DND-41 (cell line): ENCODE measurements around the gene ACLY.

Experiments used
- ATAC-seq: fragments of 200-7000 bp; cut with Tn5 transposase; 3 replicates; pipeline ENCODE4 v1.9.1; 2021; ENCODE audit warnings: low read depth; ENCODE audit not compliant: insufficient read depth
- DNase-seq: peaks from one replicate; pipeline ENCODE4 v3.0.0-alpha.2; 2020
- H2AFZ ChIP-seq: 2 replicates; pipeline ENCODE4 v1.6.0; 2012; ENCODE audit warnings: low read depth, low read length
- H3K27ac ChIP-seq: 2 replicates; pipeline ENCODE4 v1.5.1; 2012; ENCODE audit warnings: low read length, inconsistent platforms
- H3K27me3 ChIP-seq: fragments of 200-600 bp; sonication (generic); 2 replicates; pipeline ENCODE4 v1.6.0; 2012; ENCODE audit warnings: low read length, mild to moderate bottlenecking, inconsistent platforms; ENCODE audit not compliant: insufficient read depth, poor library complexity
- H3K36me3 ChIP-seq: 2 replicates; pipeline ENCODE4 v1.5.1; 2012; ENCODE audit warnings: low read length, inconsistent platforms; ENCODE audit not compliant: insufficient read depth
- H3K4me1 ChIP-seq: 2 replicates; pipeline ENCODE4 v1.5.1; 2012; ENCODE audit warnings: mild to moderate bottlenecking, low read length; ENCODE audit not compliant: insufficient read depth
- H3K4me2 ChIP-seq: 2 replicates; pipeline ENCODE4 v1.6.0; 2012; ENCODE audit warnings: mild to moderate bottlenecking, moderate library complexity, low read length, inconsistent platforms; ENCODE audit not compliant: insufficient read depth
- H3K4me3 ChIP-seq, 2 experiments: fragments of 200-600 bp in 1 of 2; shearing (Covaris generic) in 1 of 2; 2 replicates each; pipeline ENCODE4 v1.5.1; 2012 to 2016; ENCODE audit warnings: inconsistent platforms in 2 of 2, low read length in 2 of 2, mild to moderate bottlenecking in 2 of 2, low read depth in 1 of 2, moderate library complexity in 1 of 2
- H3K79me2 ChIP-seq: 2 replicates; pipeline ENCODE4 v1.6.0; 2012; ENCODE audit warnings: low read length, inconsistent platforms; ENCODE audit not compliant: insufficient read depth
- H3K9ac ChIP-seq: 2 replicates; pipeline ENCODE4 v1.6.0; 2012; ENCODE audit warnings: low read depth, mild to moderate bottlenecking, inconsistent platforms, low read length, moderate library complexity
- H3K9me3 ChIP-seq: 2 replicates; pipeline ENCODE4 v1.5.1; 2012; ENCODE audit warnings: low read length, moderate library complexity, mild to moderate bottlenecking, inconsistent platforms; ENCODE audit not compliant: insufficient read depth, severe bottlenecking
- H4K20me1 ChIP-seq: 2 replicates; pipeline ENCODE4 v1.6.0; 2012; ENCODE audit warnings: low read length; ENCODE audit not compliant: insufficient read depth
- EZH2 ChIP-seq: IDR thresholded peaks from 3 replicates; pipeline ENCODE4 v1.6.1; 2012; ENCODE audit warnings: borderline replicate concordance, low read depth, mild to moderate bottlenecking, moderate library complexity, low read length, inconsistent platforms; ENCODE audit not compliant: severe bottlenecking
- TF ChIP-seq, protein P1 (sequence below): IDR thresholded peaks from 2 replicates; pipeline ENCODE4 v1.5.1; 2012; ENCODE audit warnings: borderline replicate concordance, low read length, moderate library complexity, mild to moderate bottlenecking; ENCODE audit not compliant: poor library complexity, severe bottlenecking; ENCODE audit errors: extremely low read depth

ACLY gene

DNA sequence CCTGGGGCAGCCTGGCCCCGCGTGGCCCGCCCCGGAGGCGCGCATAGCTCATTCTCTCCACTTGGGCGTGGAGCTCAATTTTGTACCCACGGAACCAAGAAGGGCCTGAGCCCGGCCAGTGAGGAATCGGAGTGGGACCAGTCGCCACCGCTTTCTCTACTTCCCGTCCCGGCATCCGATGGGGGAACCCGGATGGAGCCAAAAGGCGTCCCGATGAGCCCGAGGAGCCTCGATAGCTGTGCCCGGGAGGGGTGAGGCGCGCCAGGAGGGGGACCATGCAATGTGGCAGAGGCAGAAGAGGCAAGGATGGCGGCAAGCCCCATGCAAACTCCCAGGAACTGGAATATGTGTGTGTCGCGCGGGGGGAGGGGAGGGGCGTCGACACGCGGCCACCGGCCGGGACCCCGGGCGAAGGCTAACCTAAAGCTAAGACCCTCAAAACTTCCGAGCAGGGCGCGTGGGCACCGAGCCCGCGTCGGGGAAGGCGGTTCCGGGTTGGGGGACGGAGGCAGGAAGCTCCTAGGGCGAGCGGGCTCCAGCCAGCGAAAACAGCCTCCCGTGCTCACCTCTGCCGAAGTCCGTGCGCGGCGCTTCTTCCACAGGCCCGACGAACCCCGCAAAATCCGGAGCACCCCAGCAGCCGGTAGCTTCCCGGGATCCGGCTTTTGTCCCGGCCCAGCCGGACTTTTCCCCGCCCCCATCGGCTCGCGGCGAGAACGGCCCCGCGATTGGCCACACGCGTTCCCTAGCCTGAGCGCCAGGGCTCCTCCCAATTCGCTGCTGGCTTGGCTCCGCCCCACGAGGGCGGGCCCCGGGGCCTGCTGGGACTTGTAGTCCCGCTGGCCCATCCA, at the start of gene ACLY:
Gene ACLY, minus strand, starts transcription at position 638 of the 851 bp plus-strand sequence. CDS start 5,078 bp downstream, outside the sequence.
- TF ChIP-seq, protein P1, sequence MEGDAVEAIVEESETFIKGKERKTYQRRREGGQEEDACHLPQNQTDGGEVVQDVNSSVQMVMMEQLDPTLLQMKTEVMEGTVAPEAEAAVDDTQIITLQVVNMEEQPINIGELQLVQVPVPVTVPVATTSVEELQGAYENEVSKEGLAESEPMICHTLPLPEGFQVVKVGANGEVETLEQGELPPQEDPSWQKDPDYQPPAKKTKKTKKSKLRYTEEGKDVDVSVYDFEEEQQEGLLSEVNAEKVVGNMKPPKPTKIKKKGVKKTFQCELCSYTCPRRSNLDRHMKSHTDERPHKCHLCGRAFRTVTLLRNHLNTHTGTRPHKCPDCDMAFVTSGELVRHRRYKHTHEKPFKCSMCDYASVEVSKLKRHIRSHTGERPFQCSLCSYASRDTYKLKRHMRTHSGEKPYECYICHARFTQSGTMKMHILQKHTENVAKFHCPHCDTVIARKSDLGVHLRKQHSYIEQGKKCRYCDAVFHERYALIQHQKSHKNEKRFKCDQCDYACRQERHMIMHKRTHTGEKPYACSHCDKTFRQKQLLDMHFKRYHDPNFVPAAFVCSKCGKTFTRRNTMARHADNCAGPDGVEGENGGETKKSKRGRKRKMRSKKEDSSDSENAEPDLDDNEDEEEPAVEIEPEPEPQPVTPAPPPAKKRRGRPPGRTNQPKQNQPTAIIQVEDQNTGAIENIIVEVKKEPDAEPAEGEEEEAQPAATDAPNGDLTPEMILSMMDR: no peak
- TF ChIP-seq EZH2: no peak
- Histone ChIP-seq H3K4me2 (peak within 1 kb of the TSS; percentile 87), H4K20me1 (peaks cover 45% of the 10 kb centered on the region), H3K36me3 (peaks cover 29% of the 10 kb centered on the region), H3K9ac (peak within 1 kb of the TSS; percentile 92), H3K4me3 (peak within 1 kb of the TSS; percentile 91 to 96), H2AFZ (peak within 1 kb of the TSS; percentile 92), H3K79me2 (peaks cover 55% of the 10 kb centered on the region), H3K9me3 (no peaks in the 10 kb centered on the region), H3K27ac (peak within 1 kb of the TSS; percentile 89), H3K4me1 (peaks cover 34% of the 10 kb centered on the region), H3K27me3 (no peaks in the 10 kb centered on the region)
- peak; percentile 99 for DNase-seq
- peak; percentile 93 for ATAC-seq

DNA sequence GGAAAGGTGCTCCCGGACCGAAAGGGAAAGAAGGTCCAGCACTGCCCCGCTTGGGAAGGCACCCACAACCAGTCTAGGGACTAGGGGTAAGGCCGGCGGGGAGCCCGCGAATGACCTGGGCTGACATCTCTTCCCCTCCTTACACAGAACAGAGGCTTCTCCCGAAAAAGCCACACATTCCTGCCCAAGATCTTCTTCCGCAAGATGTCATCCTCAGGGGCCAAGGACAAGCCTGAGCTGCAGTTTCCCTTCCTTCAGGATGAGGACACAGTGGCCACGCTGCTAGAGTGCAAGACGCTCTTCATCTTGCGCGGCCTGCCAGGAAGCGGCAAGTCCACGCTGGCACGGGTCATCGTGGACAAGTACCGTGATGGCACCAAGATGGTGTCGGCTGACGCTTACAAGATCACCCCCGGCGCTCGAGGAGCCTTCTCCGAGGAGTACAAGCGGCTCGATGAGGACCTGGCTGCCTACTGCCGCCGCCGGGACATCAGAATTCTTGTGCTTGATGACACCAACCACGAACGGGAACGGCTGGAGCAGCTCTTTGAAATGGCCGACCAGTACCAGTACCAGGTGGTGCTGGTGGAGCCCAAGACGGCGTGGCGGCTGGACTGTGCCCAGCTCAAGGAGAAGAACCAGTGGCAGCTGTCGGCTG, 49.3 kb upstream of the ACLY start:
- H2AFZ ChIP-seq: no peak overlapping the region
- peak overlapping the region; percentile 95 for H3K4me2 ChIP-seq
- H3K79me2 ChIP-seq: peaks cover 60% of the 10 kb centered on the region
- peak overlapping the region in 1 of 2 experiments; percentile 76; a peak in 3 of 4 replicates for H3K4me3 ChIP-seq
- ATAC-seq (no peak), DNase-seq (no peak)
- H3K27me3 ChIP-seq: no peaks in the 10 kb centered on the region
- H3K4me1 ChIP-seq: peaks cover 58% of the 10 kb centered on the region
- H3K27ac ChIP-seq: peak overlapping the region; percentile 82
- H3K36me3 ChIP-seq: peaks cover 45% of the 10 kb centered on the region
- TF ChIP-seq EZH2: no peak
- TF ChIP-seq, protein P1: no peak
- H4K20me1 ChIP-seq: peaks cover 41% of the 10 kb centered on the region
- peak overlapping the region; percentile 92 for H3K9ac ChIP-seq
- H3K9me3 ChIP-seq: no peaks in the 10 kb centered on the region

DNA sequence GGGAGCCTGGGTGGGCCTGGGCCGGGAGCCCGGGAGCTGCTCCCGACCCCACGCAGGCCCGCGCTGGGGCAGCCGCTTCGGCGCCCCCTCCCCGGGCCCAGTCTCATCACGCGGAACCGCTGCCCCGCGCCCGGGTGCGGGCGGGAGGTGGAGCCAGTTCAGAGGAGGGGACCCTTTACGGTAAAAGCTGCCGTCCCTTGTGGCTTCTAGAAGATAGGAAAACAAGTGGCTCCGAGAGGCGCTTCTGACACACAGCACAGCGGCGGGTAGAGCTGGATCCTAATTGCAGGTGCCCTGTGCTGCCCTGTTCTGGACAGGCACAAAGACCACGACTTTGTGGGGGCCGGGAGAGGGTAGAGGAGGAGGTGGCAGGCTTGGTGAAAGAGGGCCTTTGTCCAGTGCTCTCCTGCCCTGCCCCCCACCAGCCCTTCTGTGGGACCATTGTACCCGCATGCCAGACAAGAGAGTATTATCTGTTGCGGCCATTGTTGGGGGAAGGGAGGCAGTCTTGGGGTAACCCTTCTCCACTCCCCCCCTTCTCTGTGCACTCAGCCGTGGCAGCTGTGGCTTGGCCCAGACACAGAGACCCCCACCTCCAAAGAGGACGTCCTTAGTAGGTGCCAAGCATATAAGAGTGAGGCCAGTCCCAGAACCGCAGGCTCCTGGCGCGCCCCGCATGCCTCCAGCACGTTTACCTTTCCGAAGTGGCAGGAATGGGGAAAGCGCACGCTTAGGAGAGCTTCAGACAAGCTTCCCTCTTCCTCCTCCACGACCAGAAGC, 48.6 kb upstream of the ACLY start:
- H3K4me2 ChIP-seq: peak overlapping the region; percentile 95
- peak overlapping the region; percentile 92 for H3K9ac ChIP-seq
- no peaks in the 10 kb centered on the region for H3K9me3 ChIP-seq
- peaks cover 56% of the 10 kb centered on the region for H3K79me2 ChIP-seq
- H3K4me1 ChIP-seq: peaks cover 59% of the 10 kb centered on the region
- peak overlapping the region; percentile 82 for H3K27ac ChIP-seq
- H4K20me1 ChIP-seq: peaks cover 33% of the 10 kb centered on the region
- H3K4me3 ChIP-seq: peak overlapping the region; percentile 76 to 77; a peak in 3 of 4 replicates
- H2AFZ ChIP-seq: peak overlapping the region; percentile 83
- TF ChIP-seq, protein P1: no peak
- no peak for TF ChIP-seq EZH2
- H3K27me3 ChIP-seq: no peaks in the 10 kb centered on the region
- peaks cover 38% of the 10 kb centered on the region for H3K36me3 ChIP-seq
- DNase-seq (peak; percentile 55), ATAC-seq (peak; percentile 29)
